Measurements from ENCODE around the gene CCDC141. TPM values are rescaled to one million over a fixed set of nuclear protein-coding genes. Genes with fewer than 3 reads are reported as not detected.

The CCDC141 gene
- total RNA-seq, 2 experiments from 2014 or later, result 30.6 to 31.5 TPM

DNA sequence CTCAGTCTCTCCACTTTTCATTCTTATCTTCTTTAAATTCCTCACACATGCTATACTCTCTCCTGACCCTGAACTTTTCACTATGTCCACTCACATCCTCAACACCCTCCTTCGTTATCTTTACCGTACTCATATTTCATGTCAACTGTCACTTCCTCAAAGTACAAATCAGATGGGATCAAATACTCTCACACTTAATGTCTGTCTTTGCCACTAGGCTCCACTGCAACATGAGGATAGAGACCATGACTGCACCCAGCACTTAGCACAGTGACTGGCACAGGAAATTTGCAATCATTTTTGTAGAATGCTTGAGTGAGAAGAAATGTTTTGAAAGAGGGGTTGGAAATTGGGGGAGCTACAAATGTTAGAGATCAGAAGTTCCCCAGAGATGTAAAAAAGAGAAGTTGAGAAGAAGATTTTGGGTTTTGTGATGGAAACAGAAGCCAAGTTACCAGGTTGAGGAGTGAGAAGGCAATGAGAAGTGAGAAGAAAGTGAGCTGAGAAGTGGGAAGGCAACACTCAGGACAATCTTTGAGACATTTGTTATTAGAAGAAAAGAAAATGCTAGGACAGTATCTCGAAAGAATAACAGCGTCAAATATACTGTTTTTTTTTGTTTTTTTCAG lies 87.0 kb downstream of the CCDC141 start:
- Mint-ChIP-seq H3K4me3 (no peak overlapping the region), H3K36me3 (ENCODE audit: low read depth) (peaks cover 32% of the 10 kb centered on the region), H3K27ac (no peak overlapping the region), H3K4me1 (ENCODE audit: low read depth) (no peaks in the 10 kb centered on the region), H3K9me3 (no peaks in the 10 kb centered on the region), H3K27me3 (no peaks in the 10 kb centered on the region)
- Histone ChIP-seq H3K27ac (ENCODE audit: low read depth in 1 of 2, low read length in 2 of 2) (no peak overlapping the region), H3K4me1 (ENCODE audit: insufficient read depth, low read length) (no peaks in the 10 kb centered on the region), H3K36me3 (ENCODE audit: insufficient read depth, low read length) (no peaks in the 10 kb centered on the region), H3K9me3 (ENCODE audit: control insufficient read depth in 1 of 2, insufficient read depth in 1 of 2, low read length in 2 of 2) (no peaks in the 10 kb centered on the region), H3K27me3 (ENCODE audit: control insufficient read depth in 1 of 2, insufficient read depth in 2 of 2, low read length in 2 of 2) (no peaks in the 10 kb centered on the region), H3K4me3 (ENCODE audit: low read length) (no peak overlapping the region)
- POLR2A ChIA-PET, result no interaction called here
- intact Hi-C loops (cut with DNase I, micrococcal nuclease), result loop anchor here (2.0 to 5.0 kb wide), 2 partner anchors 164 to 166 kb away; no protein-coding TSS in a partner anchor
- DNase-seq, result peak in 1 of 14 experiments; percentile 9
- TF ChIP-seq CTCF (IDR thresholded peaks at IDR 0.05), result no peak
- CTCF ChIA-PET, result interaction anchor here (0.6 kb wide), 1 partner anchor 8 kb away, joined by 3 read pairs; no protein-coding TSS in a partner anchor
- no peak for ATAC-seq (ENCODE audit: poor library complexity)

GRCh38 chr2:178962152-178962551 lies 87.8 kb downstream of the CCDC141 start:
- Mint-ChIP-seq H3K36me3 (ENCODE audit: low read depth) (peaks cover 38% of the 10 kb centered on the region), H3K27me3 (no peaks in the 10 kb centered on the region), H3K9me3 (no peaks in the 10 kb centered on the region), H3K4me3 (no peak overlapping the region), H3K27ac (no peak overlapping the region), H3K4me1 (ENCODE audit: low read depth) (no peaks in the 10 kb centered on the region)
- no peak for TF ChIP-seq CTCF (IDR thresholded peaks at IDR 0.05)
- no peaks in the 10 kb centered on the region for H3K36me3 ChIP-seq (ENCODE audit: insufficient read depth, low read length)
- POLR2A ChIA-PET, result no interaction called here
- H3K9me3 ChIP-seq (ENCODE audit: control insufficient read depth in 1 of 2, insufficient read depth in 1 of 2, low read length in 2 of 2), result no peaks in the 10 kb centered on the region
- no peaks in the 10 kb centered on the region for H3K4me1 ChIP-seq (ENCODE audit: insufficient read depth, low read length)
- ATAC-seq (ENCODE audit: poor library complexity) (no peak), DNase-seq (no peak)
- no peak overlapping the region for H3K4me3 ChIP-seq (ENCODE audit: low read length)
- intact Hi-C loops (cut with DNase I, micrococcal nuclease), result loop anchor here (2.0 to 5.0 kb wide), 2 partner anchors 165 to 167 kb away; no protein-coding TSS in a partner anchor
- H3K27ac ChIP-seq (ENCODE audit: low read depth in 1 of 2, low read length in 2 of 2), result no peak overlapping the region
- no peaks in the 10 kb centered on the region for H3K27me3 ChIP-seq (ENCODE audit: control insufficient read depth in 1 of 2, insufficient read depth in 2 of 2, low read length in 2 of 2)
- CTCF ChIA-PET, result no interaction called here

GRCh38 chr2:178954049-178954448 lies 95.9 kb downstream of the CCDC141 start:
- Mint-ChIP-seq H3K9me3 (no peaks in the 10 kb centered on the region), H3K4me3 (no peak overlapping the region), H3K27ac (no peak overlapping the region), H3K27me3 (no peaks in the 10 kb centered on the region), H3K4me1 (ENCODE audit: low read depth) (no peaks in the 10 kb centered on the region), H3K36me3 (ENCODE audit: low read depth) (peaks cover 43% of the 10 kb centered on the region)
- no peak overlapping the region for H3K4me3 ChIP-seq (ENCODE audit: low read length)
- intact Hi-C loops (cut with DNase I, micrococcal nuclease), result no loop called here
- H3K4me1 ChIP-seq (ENCODE audit: insufficient read depth, low read length), result no peaks in the 10 kb centered on the region
- ATAC-seq (ENCODE audit: poor library complexity) (no peak), DNase-seq (no peak)
- ChIA-PET POLR2A (no interaction called here), CTCF (no interaction called here)
- H3K9me3 ChIP-seq (ENCODE audit: control insufficient read depth in 1 of 2, insufficient read depth in 1 of 2, low read length in 2 of 2), result no peaks in the 10 kb centered on the region
- TF ChIP-seq CTCF (IDR thresholded peaks at IDR 0.05), result no peak
- no peaks in the 10 kb centered on the region for H3K36me3 ChIP-seq (ENCODE audit: insufficient read depth, low read length)
- no peak overlapping the region for H3K27ac ChIP-seq (ENCODE audit: low read depth in 1 of 2, low read length in 2 of 2)
- H3K27me3 ChIP-seq (ENCODE audit: control insufficient read depth in 1 of 2, insufficient read depth in 2 of 2, low read length in 2 of 2), result no peaks in the 10 kb centered on the region
